SW 1271 (cell line): ENCODE measurements around the gene KAT2B.

ENCODE experiments used
- DNase-seq, 2 experiments: peaks; one replicate each; lab custom pipeline; 2025; lab: John Stamatoyannopoulos, UW

The KAT2B gene

DNA sequence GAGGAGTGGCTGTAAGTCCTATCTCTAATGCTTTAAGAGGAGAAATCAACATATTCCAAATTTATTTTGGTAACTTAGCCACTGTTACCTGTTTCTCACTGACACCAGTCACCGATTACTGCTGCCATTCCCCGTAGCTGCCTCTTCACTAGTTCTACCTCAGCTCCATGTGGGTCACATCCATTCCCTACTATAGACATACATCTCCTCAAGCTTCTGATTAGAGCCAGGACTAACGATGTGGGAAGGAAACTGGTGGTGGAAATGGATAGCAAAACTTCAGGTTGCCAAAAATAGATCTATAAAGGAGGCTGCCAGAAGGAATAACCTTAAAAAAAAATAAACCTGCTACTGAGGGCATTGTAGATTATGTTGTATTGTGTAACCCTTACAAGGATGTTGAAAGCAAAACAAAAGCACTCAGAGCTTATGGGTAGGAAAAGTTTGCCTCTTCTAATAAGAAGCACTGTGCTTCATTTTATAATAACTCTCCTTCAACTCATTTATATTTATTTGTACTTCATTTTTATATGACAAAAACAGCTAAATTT lies 56.0 kb downstream of the KAT2B start:
- no peak for DNase-seq

DNA sequence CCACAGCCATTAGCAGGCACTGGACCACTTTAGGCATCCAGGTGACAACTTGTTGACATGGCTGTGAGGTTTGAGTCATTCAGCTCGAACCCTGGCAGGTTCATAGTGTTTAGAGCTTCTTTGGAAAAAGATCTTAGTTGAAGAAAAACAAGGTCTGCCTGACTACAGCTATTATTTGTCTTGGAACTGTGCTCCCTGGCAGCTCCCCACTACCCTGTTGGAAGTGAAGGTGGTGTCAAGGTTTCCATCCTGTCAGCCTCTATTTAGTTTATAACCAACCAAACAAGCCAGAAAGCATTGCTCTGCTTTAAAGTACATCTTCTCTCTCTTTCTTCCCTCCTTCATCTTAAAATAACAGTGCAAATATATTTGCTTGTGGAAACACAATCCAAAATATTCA lies 56.8 kb downstream of the KAT2B start:
- no peak for DNase-seq

DNA sequence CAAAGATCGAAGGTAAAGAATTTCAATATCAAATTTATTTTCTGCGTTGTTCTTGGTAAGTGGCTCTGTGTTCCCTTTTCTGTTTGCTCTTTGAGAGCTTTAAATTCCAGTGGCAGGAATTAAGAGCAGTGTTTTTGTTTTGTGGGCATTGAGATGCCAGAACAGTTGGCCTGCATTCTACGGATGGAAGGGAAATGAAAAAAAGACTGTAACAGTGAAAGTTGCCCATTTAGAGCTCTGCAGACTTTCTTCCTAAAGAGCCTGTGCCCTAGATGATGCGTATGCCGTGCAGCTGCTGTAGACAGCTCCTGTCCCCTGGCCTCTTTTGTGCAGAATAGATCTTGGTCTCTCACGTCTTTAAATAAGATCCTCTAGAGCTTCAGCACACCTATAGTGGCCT lies 58.8 kb downstream of the KAT2B start:
- DNase-seq, result no peak

DNA sequence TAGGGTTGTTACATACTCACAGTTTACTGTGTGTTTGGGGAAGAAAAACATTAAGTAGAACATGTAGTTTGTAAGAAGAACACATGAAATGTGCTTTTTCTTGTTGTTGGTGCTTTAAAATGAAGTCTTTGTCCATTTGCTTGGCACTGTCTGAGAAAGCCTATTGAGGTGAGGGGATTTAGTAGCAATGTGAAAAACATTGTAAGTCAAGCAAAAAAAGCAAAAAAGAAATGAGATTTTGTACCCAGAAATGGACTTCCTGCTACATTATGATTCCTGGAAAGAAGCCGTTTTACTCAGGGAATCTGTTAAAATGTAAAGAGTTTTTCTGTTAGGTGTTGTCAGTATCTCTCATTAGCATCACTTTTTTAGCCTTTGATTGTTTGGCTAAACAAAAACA lies 59.9 kb downstream of the KAT2B start:
- DNase-seq, result no peak

DNA sequence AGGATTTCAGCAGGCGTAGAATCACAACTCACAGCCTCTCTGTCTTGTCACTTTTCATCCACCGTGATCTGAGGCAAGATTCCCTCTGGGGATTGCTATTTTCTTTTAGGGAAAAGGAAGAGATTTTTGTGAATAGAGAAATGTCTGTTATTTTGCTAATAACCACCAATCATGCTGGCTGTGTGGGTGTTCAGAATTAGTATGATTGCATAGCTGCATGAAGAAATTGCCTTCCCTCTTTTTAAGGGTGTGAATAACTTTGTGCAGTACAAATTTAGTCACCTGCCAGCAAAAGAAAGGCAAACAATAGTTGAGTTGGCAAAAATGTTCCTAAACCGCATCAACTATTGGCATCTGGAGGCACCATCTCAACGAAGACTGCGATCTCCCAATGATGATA lies 60.8 kb downstream of the KAT2B start:
- DNase-seq, result no peak

DNA sequence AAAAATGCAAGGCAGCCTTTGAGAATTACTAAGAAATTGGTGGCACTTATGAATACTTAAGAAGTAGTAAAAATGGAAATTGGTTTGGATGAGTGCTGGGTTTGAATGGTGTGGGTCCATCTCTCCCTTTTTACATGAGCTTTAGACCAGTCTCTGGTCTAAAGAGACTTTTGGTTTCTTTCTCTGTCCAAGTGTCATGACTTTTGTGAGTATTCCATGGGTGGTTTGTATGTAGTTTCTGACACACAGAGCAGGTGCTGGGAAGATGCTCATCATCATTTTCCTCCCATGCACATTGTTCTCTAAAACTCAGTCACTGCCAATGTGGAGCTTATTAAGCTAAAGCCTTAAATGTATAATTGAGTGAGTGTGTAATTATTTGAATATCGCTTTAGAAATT lies 63.5 kb downstream of the KAT2B start:
- no peak for DNase-seq

DNA sequence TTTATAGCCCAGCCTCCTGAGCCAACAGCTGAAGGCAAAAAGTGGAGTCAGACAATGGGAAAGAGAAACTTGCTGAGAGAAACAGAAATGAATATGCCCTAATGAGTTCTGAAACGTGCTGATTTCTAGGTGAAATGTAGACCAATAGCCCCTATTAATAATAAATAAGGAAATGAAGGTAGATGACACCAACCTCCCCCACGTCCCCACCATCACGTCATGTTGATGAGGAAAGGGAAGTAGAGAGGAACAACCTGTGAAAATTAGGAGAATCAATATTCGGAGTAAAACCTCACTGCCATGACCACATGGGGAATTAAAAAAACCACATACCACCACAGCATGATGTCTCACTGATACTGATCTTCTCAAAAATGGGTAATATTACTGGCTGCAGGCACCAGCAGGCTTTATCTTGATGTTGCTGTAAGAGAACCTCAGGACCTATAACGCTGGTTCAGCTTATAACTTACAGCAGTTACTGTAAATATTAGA lies 64.0 kb downstream of the KAT2B start:
- DNase-seq, result no peak

DNA sequence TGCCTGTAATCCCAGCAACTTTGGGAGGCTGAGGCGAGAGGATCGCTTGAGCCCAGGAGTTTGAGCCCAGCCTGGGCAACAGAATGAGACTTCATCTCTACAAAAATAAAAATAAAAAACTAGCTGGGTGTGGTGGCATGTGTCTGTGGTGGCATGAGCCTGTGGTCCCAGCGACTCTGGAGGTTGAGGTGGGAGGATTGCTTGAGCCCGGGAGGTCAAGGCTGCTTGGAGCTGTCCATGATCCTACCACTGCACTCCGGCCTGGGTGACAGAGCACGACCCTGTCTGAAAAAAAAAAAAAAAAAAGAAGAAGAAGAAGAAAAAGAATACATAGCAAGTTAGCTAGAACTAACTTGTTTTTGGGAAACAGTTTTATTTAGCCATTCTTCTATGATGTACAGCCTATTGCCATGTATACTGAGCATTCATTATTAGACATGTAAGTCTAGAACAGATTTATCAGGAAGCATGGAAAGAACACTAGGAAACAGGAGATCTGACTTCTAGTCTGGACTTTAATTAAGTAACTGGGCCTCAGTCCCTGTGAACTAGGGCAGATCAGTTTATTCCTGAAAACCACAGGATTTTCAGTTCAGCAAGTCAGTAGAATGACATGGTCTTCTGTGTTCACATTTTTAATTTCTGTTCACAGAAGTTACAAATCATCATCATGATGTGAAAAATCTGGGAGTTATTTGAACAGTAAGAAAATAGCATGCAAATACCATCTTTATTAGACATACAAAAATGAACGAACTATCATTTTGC lies 65.5 kb downstream of the KAT2B start:
- no peak for DNase-seq

DNA sequence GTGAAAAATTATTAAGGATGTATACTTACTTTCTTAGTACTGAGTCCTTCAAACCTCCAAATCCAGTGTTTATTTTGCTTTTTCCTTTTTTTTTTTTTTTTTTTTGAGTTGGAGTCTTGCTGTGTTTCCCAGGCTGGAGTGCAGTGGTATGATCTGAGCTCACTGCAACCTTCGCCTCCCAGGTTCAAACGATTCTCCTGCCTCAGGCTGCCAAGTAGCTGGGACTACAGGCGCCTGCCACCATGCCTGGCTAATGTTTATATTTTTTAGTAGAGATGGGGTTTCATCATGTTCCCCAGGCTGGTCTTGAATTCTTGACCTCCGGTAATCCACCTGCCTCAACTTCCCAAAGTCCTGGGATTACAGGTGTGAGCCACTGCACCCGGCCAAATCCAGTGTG lies 67.5 kb downstream of the KAT2B start:
- no peak for DNase-seq

DNA sequence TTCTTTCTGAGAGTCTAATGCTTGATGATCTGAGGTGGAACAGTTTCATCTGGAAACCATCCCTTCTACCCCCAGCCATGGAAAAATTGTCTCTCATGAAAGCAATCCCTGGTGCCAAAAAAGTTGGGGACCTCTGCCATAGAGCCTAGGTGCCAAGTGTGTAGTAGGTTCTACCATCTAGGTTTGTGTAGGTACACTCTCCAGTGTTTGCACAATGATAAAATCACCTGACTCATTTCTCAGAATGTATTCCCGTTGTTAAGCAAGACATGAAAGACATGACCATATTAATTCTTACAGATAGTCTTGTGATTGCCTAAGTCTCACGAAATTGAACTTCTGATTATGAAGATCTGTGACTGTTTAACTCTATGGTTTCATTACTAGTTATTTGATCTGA lies 68.6 kb downstream of the KAT2B start:
- DNase-seq, result no peak

DNA sequence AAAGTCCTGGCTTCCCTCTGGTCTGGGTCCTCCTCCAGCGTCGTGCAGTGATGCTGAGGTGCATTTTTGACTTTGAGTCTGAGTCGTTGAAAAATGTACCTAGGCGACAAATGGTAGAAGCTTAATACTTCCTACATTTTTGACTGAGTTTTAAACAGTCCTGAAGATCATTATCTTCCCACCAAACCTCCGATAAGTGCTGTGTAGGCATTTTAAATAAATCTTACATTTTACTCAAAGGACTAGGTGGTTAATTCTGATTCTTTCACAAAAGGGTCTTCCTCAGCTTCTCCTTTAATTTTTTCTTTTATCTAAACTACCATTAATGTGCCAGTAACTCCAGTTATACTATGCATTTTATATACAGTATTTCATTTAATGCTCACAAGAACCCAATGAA lies 70.6 kb downstream of the KAT2B start:
- no peak for DNase-seq

DNA sequence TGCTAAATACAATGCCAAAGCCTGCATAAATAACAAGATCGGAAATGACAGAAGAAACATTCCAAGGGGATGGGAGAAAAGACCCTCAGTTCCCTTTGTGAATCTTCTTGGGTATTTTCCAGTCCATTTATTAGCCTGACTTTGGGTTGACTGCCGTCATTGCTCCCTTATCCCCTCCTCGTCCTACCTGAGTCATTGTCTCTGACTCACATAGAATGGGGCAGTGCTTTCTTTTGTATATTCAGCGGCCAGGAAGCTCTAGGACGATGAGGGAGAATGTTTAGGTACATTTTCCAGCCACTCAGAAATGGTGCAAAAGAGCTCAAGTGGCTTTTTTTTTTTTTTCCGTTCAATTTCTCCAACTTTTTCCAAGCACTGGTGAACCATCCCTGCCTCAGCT lies 71.6 kb downstream of the KAT2B start:
- DNase-seq, result no peak

DNA sequence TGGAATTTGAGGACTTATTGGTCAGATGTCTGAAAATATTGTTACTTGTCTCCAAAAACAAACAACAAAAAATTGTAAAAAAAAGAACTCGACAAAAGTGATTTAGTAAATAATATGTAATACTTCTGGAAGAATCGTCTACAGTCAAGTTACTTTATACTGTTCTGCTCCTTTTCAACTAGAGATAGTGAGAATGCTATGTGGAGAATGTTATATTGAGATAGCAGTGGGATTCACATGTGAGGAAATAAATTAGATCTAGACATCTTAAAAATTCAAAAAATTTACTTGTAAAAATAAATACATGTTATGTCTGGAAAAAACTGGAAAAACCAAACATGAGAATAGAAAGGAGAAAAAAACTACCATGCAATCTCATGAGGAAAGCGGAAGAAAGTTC lies 80.8 kb downstream of the KAT2B start:
- DNase-seq, result no peak

DNA sequence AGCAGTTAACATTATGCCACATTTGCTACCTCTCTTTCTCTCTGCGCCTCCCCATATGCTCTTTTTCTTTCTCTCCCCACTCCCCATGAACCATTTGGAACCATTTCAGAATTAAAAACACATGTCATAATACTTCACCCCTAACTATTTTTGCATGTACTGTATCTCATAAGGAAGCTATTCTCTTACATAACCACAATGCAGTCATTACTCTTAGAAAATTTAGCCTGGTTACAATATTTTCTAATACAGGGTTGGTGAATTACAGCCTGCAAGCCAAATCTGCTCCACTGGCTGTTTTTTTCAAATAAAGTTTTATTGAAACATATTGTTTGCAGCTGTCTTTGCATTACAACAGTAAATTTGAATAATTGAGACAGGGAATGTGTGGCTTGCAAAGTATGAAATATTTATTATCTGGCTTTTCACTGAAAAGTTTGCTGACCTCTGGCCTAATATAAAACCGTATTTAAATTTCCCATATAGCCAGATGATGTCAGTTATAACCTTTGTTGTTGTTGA lies 82.9 kb downstream of the KAT2B start:
- DNase-seq, result no peak

DNA sequence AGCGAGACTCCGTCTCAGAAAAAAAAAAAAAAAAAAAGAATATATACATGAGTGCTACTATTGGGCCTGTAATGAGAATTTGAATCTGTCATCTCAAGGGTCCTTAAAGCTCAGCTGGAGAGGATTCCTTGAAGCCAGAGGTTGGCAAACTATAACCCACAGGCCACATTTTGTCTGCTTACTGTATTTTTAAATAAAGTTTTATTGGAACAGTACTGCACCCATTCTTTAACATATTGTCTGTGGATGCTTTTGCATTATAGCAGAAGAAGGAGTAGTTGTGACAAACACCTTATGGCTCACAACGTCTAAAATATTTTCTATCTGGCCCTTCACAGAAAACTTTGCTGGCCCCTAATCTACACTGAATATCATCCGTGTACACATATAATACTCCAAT lies 85.0 kb downstream of the KAT2B start:
- no peak for DNase-seq

DNA sequence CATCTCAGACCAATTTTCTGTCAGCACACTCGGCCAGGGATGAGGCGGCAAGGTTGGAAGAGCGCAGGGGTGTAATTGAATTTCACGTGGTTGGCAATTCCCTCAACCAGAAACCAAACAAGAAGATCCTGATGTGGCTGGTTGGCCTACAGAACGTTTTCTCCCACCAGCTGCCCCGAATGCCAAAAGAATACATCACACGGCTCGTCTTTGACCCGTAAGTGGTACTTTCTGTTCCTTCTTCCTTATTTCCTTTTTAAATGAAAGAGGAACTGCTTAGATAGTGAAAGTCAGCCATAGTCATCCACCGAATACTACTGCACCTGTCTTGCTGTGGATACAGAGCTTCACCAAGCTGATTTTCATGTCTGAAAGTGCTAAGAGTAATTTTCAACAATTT lies 85.7 kb downstream of the KAT2B start:
- no peak for DNase-seq

DNA sequence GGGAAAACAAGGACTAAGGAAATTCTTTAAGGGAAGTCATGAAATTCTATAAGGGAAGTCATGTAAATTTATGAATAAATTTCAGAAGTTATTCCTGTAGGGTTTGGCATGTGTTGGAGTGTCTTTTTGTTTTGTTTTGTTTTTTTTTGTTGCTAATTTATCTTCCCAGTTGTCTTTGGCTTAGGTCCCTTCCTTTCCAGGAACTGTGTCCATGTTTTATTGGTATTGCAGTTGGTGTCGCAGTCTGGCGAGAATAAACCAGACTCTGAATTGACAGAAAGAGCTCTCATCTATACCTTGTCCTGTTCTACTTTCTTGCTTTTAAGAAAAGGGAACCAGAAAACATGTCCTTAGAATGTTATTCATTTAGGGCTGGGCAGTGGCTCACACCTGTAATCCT lies 88.1 kb downstream of the KAT2B start:
- no peak for DNase-seq

DNA sequence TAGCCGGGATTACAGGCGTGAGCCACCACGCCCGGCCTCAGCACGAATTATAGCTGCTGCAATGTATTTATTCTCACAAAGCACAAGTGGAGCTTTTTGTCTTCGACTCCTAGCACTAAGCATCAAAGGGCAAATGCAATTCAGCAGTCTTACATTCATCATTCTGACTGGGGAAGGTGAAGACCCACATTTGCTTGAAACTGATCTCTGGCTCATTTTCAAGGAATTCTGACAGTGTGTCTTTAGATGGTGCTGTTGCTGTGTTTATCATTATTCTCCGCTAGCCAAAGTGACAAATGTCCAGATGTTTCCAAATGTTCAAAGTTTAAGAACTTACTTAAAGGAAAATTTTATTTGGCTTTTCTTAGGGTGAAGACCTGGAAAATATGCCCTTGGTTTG lies 89.9 kb downstream of the KAT2B start:
- DNase-seq, result no peak

DNA sequence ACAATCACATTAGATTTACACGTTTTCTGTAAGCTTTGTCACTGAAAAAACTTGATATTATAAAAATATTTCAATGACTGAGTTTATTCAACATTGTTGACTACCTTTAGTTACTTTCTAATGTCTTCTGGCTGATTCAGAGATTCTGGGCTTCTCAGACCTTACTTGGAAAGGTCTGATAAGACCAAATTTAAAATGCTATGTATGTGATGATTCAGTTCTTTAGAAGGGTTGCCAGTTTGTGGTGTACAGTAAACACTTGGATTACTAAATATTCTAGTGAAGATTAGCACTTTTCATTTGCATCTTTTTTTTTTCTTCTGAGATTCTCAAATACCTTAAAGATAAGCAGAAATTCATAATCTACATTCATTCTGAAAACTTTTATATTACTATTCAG lies 96.0 kb downstream of the KAT2B start:
- DNase-seq, result no peak

DNA sequence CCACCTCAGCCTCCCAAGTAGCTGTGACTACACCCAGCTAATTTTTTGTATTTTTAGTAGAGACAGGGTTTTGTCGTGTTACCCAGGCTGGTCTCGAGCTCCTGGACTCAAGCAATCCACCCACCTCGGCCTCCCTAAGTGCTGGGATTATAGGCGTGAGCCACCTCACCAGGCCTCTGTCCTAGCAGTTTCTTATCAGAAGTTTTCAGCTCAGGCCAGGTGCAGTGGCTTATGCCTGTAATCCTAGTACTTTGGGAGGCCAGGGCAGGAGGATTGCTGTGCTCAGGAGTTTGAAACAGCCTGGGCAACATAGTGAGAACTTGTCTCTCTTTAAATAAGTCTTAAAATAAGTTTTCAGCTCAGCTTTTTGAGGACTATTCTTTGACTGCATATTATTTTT lies 97.4 kb downstream of the KAT2B start:
- DNase-seq, result no peak

DNA sequence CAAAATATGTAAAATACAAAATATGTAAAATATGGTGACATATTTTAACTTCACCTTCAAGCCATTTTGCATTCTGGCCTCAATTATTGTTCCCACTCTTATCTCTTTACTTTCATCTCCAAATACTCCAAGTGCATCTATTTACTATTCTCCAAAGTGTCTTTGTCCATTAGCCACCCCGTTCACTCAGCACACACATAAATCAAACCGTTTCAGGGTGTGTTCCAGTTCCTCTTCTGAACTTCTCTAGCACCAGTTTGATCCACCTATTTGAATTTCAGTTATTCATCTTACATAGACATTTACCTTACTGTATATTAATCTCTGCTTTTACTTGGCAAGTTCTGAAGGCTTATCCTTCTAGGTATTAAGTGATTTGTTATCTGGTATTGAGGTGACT lies 100.6 kb downstream of the KAT2B start:
- DNase-seq, result no peak

DNA sequence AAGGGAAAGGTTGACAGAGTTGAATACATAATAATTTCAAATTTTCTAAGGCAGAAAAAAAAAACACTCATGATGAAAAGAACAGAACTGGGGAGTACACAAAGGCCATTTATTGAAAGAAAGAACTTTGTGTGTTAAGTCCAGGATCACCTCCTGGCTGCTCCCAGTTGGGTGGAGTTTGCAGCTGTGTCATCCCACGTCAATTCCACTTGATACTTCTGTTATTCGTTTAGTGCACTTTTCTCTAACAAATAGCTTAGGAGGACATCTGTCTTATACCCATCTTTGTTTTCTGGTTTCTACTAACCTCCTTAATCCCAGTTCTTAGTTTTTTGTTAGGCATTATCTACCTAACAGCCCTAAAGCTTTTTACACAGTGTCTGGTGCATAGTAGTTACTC lies 101.1 kb downstream of the KAT2B start:
- DNase-seq, result no peak

DNA sequence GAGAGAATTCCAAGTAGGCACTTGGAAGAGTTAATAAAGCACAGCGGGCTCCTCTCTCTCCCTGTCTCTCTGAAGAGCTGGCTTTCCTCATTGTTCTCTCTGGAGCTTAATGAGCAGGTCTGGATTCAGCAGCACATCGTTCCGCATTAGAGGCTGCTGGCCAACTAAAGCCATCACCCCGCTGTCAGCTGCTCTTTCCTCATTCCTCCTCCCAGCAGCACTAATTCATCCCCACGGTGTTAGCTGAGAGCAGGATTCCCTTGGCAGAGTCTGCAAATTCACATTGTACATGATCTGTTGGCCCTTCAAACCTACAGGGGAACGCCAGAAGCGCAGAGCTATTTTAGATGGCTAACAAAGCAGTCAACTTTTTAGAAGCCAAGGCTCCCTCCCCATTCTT lies 101.6 kb downstream of the KAT2B start:
- no peak for DNase-seq

DNA sequence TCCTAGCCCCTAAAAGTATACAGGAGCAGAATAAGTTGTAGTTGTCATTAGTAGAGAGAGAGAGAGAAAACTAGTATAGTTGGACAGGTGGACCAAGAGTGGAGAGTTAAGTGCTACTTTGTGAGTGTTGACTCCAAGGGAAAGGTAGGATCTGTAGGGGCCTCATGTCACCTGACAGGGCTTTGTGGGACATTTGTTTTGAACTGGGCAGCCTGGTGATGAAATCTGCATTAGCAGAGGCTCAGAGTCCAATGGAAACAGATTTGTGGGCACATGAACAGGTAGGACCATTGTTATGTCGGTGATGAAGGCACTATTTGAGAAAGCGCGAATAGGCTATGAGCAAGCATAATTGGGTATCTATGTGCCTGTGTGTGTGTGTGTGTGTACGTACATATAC lies 102.3 kb downstream of the KAT2B start:
- no peak for DNase-seq
